Activated CD4-positive, alpha-beta T cell treated with anti-CD3 and anti-CD28 coated beads, Interleukin-2, amount 10 ng/mL, durations not matched to agents 7 days and 5 days (primary cell): ENCODE data around the gene SUGCT. TPM values are rescaled to one million over a fixed set of nuclear protein-coding genes. Genes with fewer than 3 reads are reported as not detected.
"Not testable (repeated sequence)": the region's sequence is repeated elsewhere in the genome, so short reads cannot be mapped to it uniquely, and the experiment has no call there.

Source experiments
- CTCF ChIA-PET: fragments of 350-600 bp; sonication (Branson Sonifier 250); formaldehyde crosslinking; loops from one replicate; lab custom pipeline; 2021; ENCODE audit warnings: antibody characterized with exemption; lab: Charles Lee
- POLR2A ChIA-PET: fragments of 350-600 bp; sonication (Branson Sonifier 250); formaldehyde crosslinking; loops from one replicate; lab custom pipeline; 2021; ENCODE audit warnings: antibody characterized with exemption; lab: Charles Lee
- DNase-seq: peaks from one replicate; pipeline ENCODE4 v3.0.0-alpha.2; 2020
- H3K27ac Mint-ChIP-seq: one replicate; pipeline ENCODE4 v1.8.0; 2021; ENCODE audit warnings: mild to moderate bottlenecking, moderate library complexity, mixed read lengths
- H3K27me3 Mint-ChIP-seq: one replicate; pipeline ENCODE4 v1.8.0; 2021; ENCODE audit warnings: mixed read lengths
- H3K36me3 Mint-ChIP-seq: one replicate; pipeline ENCODE4 v1.8.0; 2021; ENCODE audit warnings: low read depth, mixed read lengths
- H3K4me1 Mint-ChIP-seq: one replicate; pipeline ENCODE4 v1.8.0; 2021; ENCODE audit warnings: mixed read lengths
- H3K4me3 Mint-ChIP-seq: one replicate; pipeline ENCODE4 v1.8.0; 2021; ENCODE audit warnings: mild to moderate bottlenecking, moderate library complexity, mixed read lengths
- H3K9me3 Mint-ChIP-seq: one replicate; pipeline ENCODE4 v1.8.0; 2021; ENCODE audit warnings: mixed read lengths
- total RNA-seq, 2 experiments: library from RNA; stranded (reverse); gene quantifications; one replicate each; pipeline ENCODE4 v1.2.3, GENCODE V29; 2021

The SUGCT gene
- total RNA-seq, 2 experiments from 2014 or later, result not detected

GRCh38 chr7:40380111-40380510 lies 245.3 kb downstream of the SUGCT start:
- Mint-ChIP-seq H3K27ac (no peak overlapping the region), H3K36me3 (no peaks in the 10 kb centered on the region), H3K4me3 (no peak overlapping the region), H3K27me3 (no peaks in the 10 kb centered on the region), H3K9me3 (peaks cover 4% of the 10 kb centered on the region), H3K4me1 (no peaks in the 10 kb centered on the region)
- ChIA-PET CTCF (no interaction called here), POLR2A (no interaction called here)
- DNase-seq, result no peak

GRCh38 chr7:40382145-40382544 lies 247.3 kb downstream of the SUGCT start:
- DNase-seq, result no peak
- no peaks in the 10 kb centered on the region for H3K4me1 Mint-ChIP-seq
- H3K27me3 Mint-ChIP-seq, result no peaks in the 10 kb centered on the region
- ChIA-PET POLR2A (no interaction called here), CTCF (no interaction called here)
- H3K36me3 Mint-ChIP-seq, result no peaks in the 10 kb centered on the region
- H3K9me3 Mint-ChIP-seq, result peaks cover 4% of the 10 kb centered on the region
- H3K27ac Mint-ChIP-seq, result no peak overlapping the region
- no peak overlapping the region for H3K4me3 Mint-ChIP-seq

- POLR2A ChIA-PET, result no interaction called here
- Mint-ChIP-seq H3K9me3 (no peaks in the 10 kb centered on the region), H3K36me3 (no peaks in the 10 kb centered on the region), H3K4me1 (no peaks in the 10 kb centered on the region), H3K27me3 (no peaks in the 10 kb centered on the region), H3K4me3 (no peak overlapping the region), H3K27ac (no peak overlapping the region)
- no peak for DNase-seq
- CTCF ChIA-PET, result no interaction called here
These were observed 258.9 kb downstream of the SUGCT start for GRCh38 chr7:40393660-40394059.

- CTCF ChIA-PET, result no interaction called here
- Mint-ChIP-seq H3K4me3 (no peak overlapping the region), H3K27me3 (no peaks in the 10 kb centered on the region), H3K4me1 (no peaks in the 10 kb centered on the region), H3K9me3 (no peaks in the 10 kb centered on the region), H3K27ac (no peak overlapping the region), H3K36me3 (no peaks in the 10 kb centered on the region)
- DNase-seq, result no peak
- POLR2A ChIA-PET, result no interaction called here
These were observed 259.6 kb downstream of the SUGCT start for GRCh38 chr7:40394400-40394799.

GRCh38 chr7:40400525-40400924 lies 265.7 kb downstream of the SUGCT start:
- no peaks in the 10 kb centered on the region for H3K36me3 Mint-ChIP-seq
- H3K4me3 Mint-ChIP-seq, result no peak overlapping the region
- ChIA-PET POLR2A (no interaction called here), CTCF (no interaction called here)
- no peaks in the 10 kb centered on the region for H3K27me3 Mint-ChIP-seq
- no peaks in the 10 kb centered on the region for H3K4me1 Mint-ChIP-seq
- H3K9me3 Mint-ChIP-seq, result no peaks in the 10 kb centered on the region
- H3K27ac Mint-ChIP-seq, result no peak overlapping the region
- DNase-seq, result no peak

GRCh38 chr7:40401406-40401805 lies 266.6 kb downstream of the SUGCT start:
- ChIA-PET CTCF (no interaction called here), POLR2A (no interaction called here)
- H3K9me3 Mint-ChIP-seq, result no peaks in the 10 kb centered on the region
- H3K4me3 Mint-ChIP-seq, result no peak overlapping the region
- DNase-seq, result no peak
- no peak overlapping the region for H3K27ac Mint-ChIP-seq
- no peaks in the 10 kb centered on the region for H3K4me1 Mint-ChIP-seq
- H3K27me3 Mint-ChIP-seq, result no peaks in the 10 kb centered on the region
- H3K36me3 Mint-ChIP-seq, result no peaks in the 10 kb centered on the region

- Mint-ChIP-seq H3K4me1 (no peaks in the 10 kb centered on the region), H3K4me3 (no peak overlapping the region), H3K36me3 (no peaks in the 10 kb centered on the region), H3K27ac (no peak overlapping the region), H3K9me3 (no peaks in the 10 kb centered on the region), H3K27me3 (no peaks in the 10 kb centered on the region)
- no peak for DNase-seq
- ChIA-PET CTCF (interaction anchor here (0.7 kb wide), 1 partner anchor 129 kb away, joined by 3 read pairs; no protein-coding TSS in a partner anchor), POLR2A (no interaction called here)
These were observed 267.9 kb downstream of the SUGCT start for GRCh38 chr7:40402661-40403060.

- H3K9me3 Mint-ChIP-seq, result no peaks in the 10 kb centered on the region
- no peak for DNase-seq
- CTCF ChIA-PET, result no interaction called here
- no peaks in the 10 kb centered on the region for H3K36me3 Mint-ChIP-seq
- POLR2A ChIA-PET, result no interaction called here
- H3K4me1 Mint-ChIP-seq, result no peaks in the 10 kb centered on the region
- H3K27ac Mint-ChIP-seq, result no peak overlapping the region
- H3K4me3 Mint-ChIP-seq, result no peak overlapping the region
- no peaks in the 10 kb centered on the region for H3K27me3 Mint-ChIP-seq
These were observed 269.1 kb downstream of the SUGCT start for GRCh38 chr7:40403703-40404476.

GRCh38 chr7:40405991-40406390 lies 271.2 kb downstream of the SUGCT start:
- H3K9me3 Mint-ChIP-seq, result no peaks in the 10 kb centered on the region
- POLR2A ChIA-PET, result no interaction called here
- H3K27ac Mint-ChIP-seq, result no peak overlapping the region
- H3K4me3 Mint-ChIP-seq, result no peak overlapping the region
- CTCF ChIA-PET, result no interaction called here
- H3K36me3 Mint-ChIP-seq, result no peaks in the 10 kb centered on the region
- H3K4me1 Mint-ChIP-seq, result no peaks in the 10 kb centered on the region
- H3K27me3 Mint-ChIP-seq, result no peaks in the 10 kb centered on the region
- DNase-seq, result no peak

- no peak overlapping the region for H3K4me3 Mint-ChIP-seq
- ChIA-PET POLR2A (no interaction called here), CTCF (no interaction called here)
- no peaks in the 10 kb centered on the region for H3K27me3 Mint-ChIP-seq
- H3K27ac Mint-ChIP-seq, result no peak overlapping the region
- no peak for DNase-seq
- no peaks in the 10 kb centered on the region for H3K4me1 Mint-ChIP-seq
- no peaks in the 10 kb centered on the region for H3K9me3 Mint-ChIP-seq
- H3K36me3 Mint-ChIP-seq, result no peaks in the 10 kb centered on the region
These were observed 277.5 kb downstream of the SUGCT start for GRCh38 chr7:40412323-40412722.

GRCh38 chr7:40414704-40415103 lies 279.9 kb downstream of the SUGCT start:
- CTCF ChIA-PET, result not testable (repeated sequence)

GRCh38 chr7:40418448-40418847 lies 283.6 kb downstream of the SUGCT start:
- CTCF ChIA-PET, result no interaction called here

More at GRCh38 chr7:40414704-40415103, 279.9 kb downstream of the SUGCT start:
- H3K36me3 Mint-ChIP-seq, H3K27me3 Mint-ChIP-seq, POLR2A ChIA-PET, H3K4me3 Mint-ChIP-seq, H3K27ac Mint-ChIP-seq, H3K4me1 Mint-ChIP-seq, DNase-seq, H3K9me3 Mint-ChIP-seq: not testable (repeated sequence)

GRCh38 chr7:40418983-40419382 lies 284.2 kb downstream of the SUGCT start:
- no peak for DNase-seq
- no peaks in the 10 kb centered on the region for H3K9me3 Mint-ChIP-seq
- H3K4me1 Mint-ChIP-seq, result no peaks in the 10 kb centered on the region
- CTCF ChIA-PET, result interaction anchor here (0.6 kb wide), 1 partner anchor 296 kb away, joined by 3 read pairs; no protein-coding TSS in a partner anchor
- POLR2A ChIA-PET, result no interaction called here
- no peak overlapping the region for H3K27ac Mint-ChIP-seq
- no peak overlapping the region for H3K4me3 Mint-ChIP-seq
- no peaks in the 10 kb centered on the region for H3K27me3 Mint-ChIP-seq
- no peaks in the 10 kb centered on the region for H3K36me3 Mint-ChIP-seq

More at GRCh38 chr7:40418448-40418847, 283.6 kb downstream of the SUGCT start:
- Mint-ChIP-seq H3K27me3 (no peaks in the 10 kb centered on the region), H3K4me3 (no peak overlapping the region), H3K27ac (no peak overlapping the region), H3K4me1 (no peaks in the 10 kb centered on the region), H3K9me3 (no peaks in the 10 kb centered on the region), H3K36me3 (no peaks in the 10 kb centered on the region)
- no peak for DNase-seq
- POLR2A ChIA-PET, result no interaction called here

- no peaks in the 10 kb centered on the region for H3K4me1 Mint-ChIP-seq
- ChIA-PET POLR2A (no interaction called here), CTCF (no interaction called here)
- H3K27ac Mint-ChIP-seq, result no peak overlapping the region
- H3K9me3 Mint-ChIP-seq, result no peaks in the 10 kb centered on the region
- no peak for DNase-seq
- H3K4me3 Mint-ChIP-seq, result no peak overlapping the region
- H3K36me3 Mint-ChIP-seq, result no peaks in the 10 kb centered on the region
- no peaks in the 10 kb centered on the region for H3K27me3 Mint-ChIP-seq
These were observed 285.0 kb downstream of the SUGCT start for GRCh38 chr7:40419806-40420205.
